WTC11 (cell line): Measurements from ENCODE around the gene ADK. TPM values are rescaled to one million over a fixed set of nuclear protein-coding genes. Genes with fewer than 3 reads are reported as not detected.

Source experiments
- ATAC-seq: fragments of 200-7000 bp; cut with Tn5 transposase; 2 replicates; pipeline ENCODE4 v1.10.0; 2021; ENCODE audit warnings: mild to moderate bottlenecking, moderate library complexity
- CTCF ChIA-PET: fragments of 300-600 bp; sonication (Branson Sonifier 250); formaldehyde crosslinking; loops from one replicate; lab custom pipeline; 2021; ENCODE audit warnings: antibody characterized with exemption; lab: Charles Lee
- POLR2A ChIA-PET: fragments of 350-600 bp; sonication (Branson Sonifier 250); formaldehyde crosslinking; loops from one replicate; lab custom pipeline; 2021; ENCODE audit warnings: antibody characterized with exemption; lab: Charles Lee
- DNase-seq: peaks from one replicate; pipeline ENCODE4 v3.0.0; 2021; ENCODE audit warnings: low spot score
- H3K27ac Mint-ChIP-seq: 2 replicates; pipeline ENCODE4 v1.8.0; 2021; ENCODE audit warnings: mixed read lengths
- H3K27me3 Mint-ChIP-seq: 2 replicates; pipeline ENCODE4 v1.8.0; 2021; ENCODE audit warnings: low read depth, mild to moderate bottlenecking, moderate library complexity, mixed read lengths
- H3K36me3 Mint-ChIP-seq: 2 replicates; pipeline ENCODE4 v1.8.0; 2021; ENCODE audit warnings: mixed read lengths
- H3K4me1 Mint-ChIP-seq: 2 replicates; pipeline ENCODE4 v1.8.0; 2022; ENCODE audit warnings: mixed read lengths
- H3K4me3 Mint-ChIP-seq: 2 replicates; pipeline ENCODE4 v1.8.0; 2021; ENCODE audit warnings: mild to moderate bottlenecking, moderate library complexity, mixed read lengths
- H3K9me3 Mint-ChIP-seq: 2 replicates; pipeline ENCODE4 v1.8.0; 2021; ENCODE audit warnings: mixed read lengths
- CBFB ChIP-seq: sonication (generic); formaldehyde crosslinking; IDR thresholded peaks from 2 replicates; pipeline ENCODE4 v1.8.1; 2022; ENCODE audit warnings: mild to moderate bottlenecking, low read depth, missing genetic modification reagents
- FOXJ3 ChIP-seq: sonication (generic); formaldehyde crosslinking; IDR thresholded peaks from 2 replicates; pipeline ENCODE4 v1.9.0; 2021; ENCODE audit warnings: missing genetic modification reagents, mild to moderate bottlenecking, borderline replicate concordance
- FOXK1 ChIP-seq: sonication (generic); formaldehyde crosslinking; IDR thresholded peaks from 2 replicates; pipeline ENCODE4 v1.8.0; 2022; ENCODE audit warnings: mild to moderate bottlenecking, moderate library complexity, missing genetic modification reagents
- GABPB1 ChIP-seq: sonication (generic); formaldehyde crosslinking; IDR thresholded peaks from 2 replicates; pipeline ENCODE4 v1.8.1; 2023; ENCODE audit warnings: mild to moderate bottlenecking, missing genetic modification reagents
- NR1H2 ChIP-seq: sonication (generic); formaldehyde crosslinking; IDR thresholded peaks from 2 replicates; pipeline ENCODE4 v1.9.0; 2021; ENCODE audit warnings: mild to moderate bottlenecking, moderate library complexity, missing genetic modification reagents
- RORB ChIP-seq: fragments of 250-450 bp; sonication (Bioruptor Pico); IDR thresholded peaks from 2 replicates; pipeline ENCODE4 v1.9.0; 2021; ENCODE audit warnings: mild to moderate bottlenecking
- SOX15 ChIP-seq: fragments of 250-450 bp; sonication (Bioruptor Pico); IDR thresholded peaks from 2 replicates; pipeline ENCODE4 v1.9.0; 2021; ENCODE audit warnings: mild to moderate bottlenecking
- TEAD4 ChIP-seq: sonication (generic); formaldehyde crosslinking; IDR thresholded peaks from 2 replicates; pipeline ENCODE4 v1.8.0; 2022; ENCODE audit warnings: mild to moderate bottlenecking, missing genetic modification reagents
- TP53 ChIP-seq: sonication (generic); formaldehyde crosslinking; IDR thresholded peaks from 2 replicates; pipeline ENCODE4 v1.8.1; 2023; ENCODE audit warnings: mild to moderate bottlenecking, missing genetic modification reagents
- ZNF423 ChIP-seq: fragments of 250-450 bp; sonication (Bioruptor Pico); IDR thresholded peaks from 2 replicates; pipeline ENCODE4 v2.1.2; 2022; ENCODE audit warnings: mild to moderate bottlenecking, moderate library complexity
- total RNA-seq: library from RNA; stranded (reverse); gene quantifications from 3 replicates; pipeline ENCODE4 v1.2.3, GENCODE V29; 2021
- TF ChIP-seq, protein P1 (sequence below): sonication (generic); formaldehyde crosslinking; IDR thresholded peaks from 2 replicates; pipeline ENCODE4 v1.8.0; 2022; ENCODE audit warnings: mild to moderate bottlenecking, missing genetic modification reagents
- TF ChIP-seq, protein P2 (sequence below): fragments of 250-450 bp; sonication (Bioruptor Pico); IDR thresholded peaks from 2 replicates; pipeline ENCODE4 v2.1.2; 2022; ENCODE audit warnings: mild to moderate bottlenecking, moderate library complexity
- TF ChIP-seq, protein P3 (sequence below): sonication (generic); formaldehyde crosslinking; IDR thresholded peaks from 2 replicates; pipeline ENCODE4 v1.8.1; 2023; ENCODE audit warnings: mild to moderate bottlenecking, missing genetic modification reagents, moderate library complexity
- TF ChIP-seq, protein P4 (sequence below): sonication (generic); formaldehyde crosslinking; IDR thresholded peaks from 2 replicates; pipeline ENCODE4 v1.8.1; 2022; ENCODE audit warnings: low read depth, missing genetic modification reagents, borderline replicate concordance
- TF ChIP-seq, protein P5 (sequence below): fragments of 250-450 bp; sonication (Bioruptor Pico); IDR thresholded peaks from 2 replicates; pipeline ENCODE4 v1.9.0; 2021; ENCODE audit warnings: mild to moderate bottlenecking
- TF ChIP-seq, protein P6 (sequence below): fragments of 250-450 bp; sonication (Bioruptor Pico); conservative IDR thresholded peaks from 2 replicates; pipeline ENCODE4 v1.9.0; 2021; ENCODE audit warnings: mild to moderate bottlenecking
- TF ChIP-seq, protein P7 (sequence below): sonication (generic); formaldehyde crosslinking; IDR thresholded peaks from 2 replicates; pipeline ENCODE4 v1.8.1; 2023; ENCODE audit warnings: mild to moderate bottlenecking, moderate library complexity, missing genetic modification reagents

Gene ADK
- total RNA-seq, 1 experiment from 2014 or later = 32.7 TPM

DNA sequence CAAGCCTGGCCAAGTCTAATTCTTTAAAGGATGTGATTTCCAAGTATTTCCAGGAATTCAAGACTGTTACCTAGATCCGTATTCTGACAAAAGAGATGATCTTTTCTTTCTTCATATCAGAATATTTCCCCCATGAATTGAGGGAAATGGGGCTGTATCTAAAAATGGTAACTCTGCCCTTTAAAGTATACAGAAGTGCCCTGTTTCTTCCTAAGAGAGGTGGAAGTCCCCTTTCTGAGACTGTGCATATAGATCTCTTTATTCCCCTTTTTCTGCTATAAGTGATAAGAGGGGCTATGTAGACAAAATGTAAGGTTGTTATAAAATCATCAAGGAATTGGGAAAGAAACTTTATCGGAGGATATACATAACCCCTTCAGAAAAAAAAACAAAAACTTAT lies 388.3 kb downstream of the ADK start:
- no peak for DNase-seq
- peaks cover 22% of the 10 kb centered on the region for H3K4me1 Mint-ChIP-seq
- H3K27me3 Mint-ChIP-seq = no peaks in the 10 kb centered on the region
- no peaks in the 10 kb centered on the region for H3K36me3 Mint-ChIP-seq
- POLR2A ChIA-PET = no interaction called here
- no peak for TF ChIP-seq RORB
- TF ChIP-seq, all 79 proteins: peak for 0
- CTCF ChIA-PET = no interaction called here
- no peak overlapping the region for H3K4me3 Mint-ChIP-seq
- no peak for ATAC-seq
- no peaks in the 10 kb centered on the region for H3K9me3 Mint-ChIP-seq
- no peak overlapping the region; the same call in 1 of the 2 replicates for H3K27ac Mint-ChIP-seq

DNA sequence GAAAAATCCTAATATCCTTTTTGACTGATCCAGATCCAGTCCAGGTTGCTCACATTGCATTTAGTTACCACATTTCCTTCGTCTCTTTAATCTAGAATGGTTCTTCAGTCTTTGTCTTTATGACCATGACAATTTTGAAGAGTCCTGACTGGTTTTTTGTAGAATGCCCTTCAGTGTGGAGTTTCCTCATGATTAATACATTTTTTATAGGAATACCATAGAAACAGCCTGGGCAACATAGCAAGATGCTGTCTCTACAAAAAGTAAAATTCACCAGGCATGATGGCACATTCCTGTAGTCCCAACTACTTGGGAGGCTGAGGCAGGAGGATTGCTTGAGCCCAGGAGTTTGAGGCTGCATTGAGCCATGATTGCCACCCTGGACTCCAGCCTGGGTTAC lies 390.4 kb downstream of the ADK start:
- Mint-ChIP-seq H3K27ac (no peak overlapping the region), H3K4me1 (peaks cover 39% of the 10 kb centered on the region), H3K4me3 (no peak overlapping the region), H3K36me3 (no peaks in the 10 kb centered on the region), H3K27me3 (no peaks in the 10 kb centered on the region)
- ATAC-seq = no peak
- CTCF ChIA-PET = no interaction called here
- TF ChIP-seq, protein P1, sequence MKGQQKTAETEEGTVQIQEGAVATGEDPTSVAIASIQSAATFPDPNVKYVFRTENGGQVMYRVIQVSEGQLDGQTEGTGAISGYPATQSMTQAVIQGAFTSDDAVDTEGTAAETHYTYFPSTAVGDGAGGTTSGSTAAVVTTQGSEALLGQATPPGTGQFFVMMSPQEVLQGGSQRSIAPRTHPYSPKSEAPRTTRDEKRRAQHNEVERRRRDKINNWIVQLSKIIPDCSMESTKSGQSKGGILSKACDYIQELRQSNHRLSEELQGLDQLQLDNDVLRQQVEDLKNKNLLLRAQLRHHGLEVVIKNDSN (CRISPR knock-in tag) = no peak
- TF ChIP-seq, protein P2, sequence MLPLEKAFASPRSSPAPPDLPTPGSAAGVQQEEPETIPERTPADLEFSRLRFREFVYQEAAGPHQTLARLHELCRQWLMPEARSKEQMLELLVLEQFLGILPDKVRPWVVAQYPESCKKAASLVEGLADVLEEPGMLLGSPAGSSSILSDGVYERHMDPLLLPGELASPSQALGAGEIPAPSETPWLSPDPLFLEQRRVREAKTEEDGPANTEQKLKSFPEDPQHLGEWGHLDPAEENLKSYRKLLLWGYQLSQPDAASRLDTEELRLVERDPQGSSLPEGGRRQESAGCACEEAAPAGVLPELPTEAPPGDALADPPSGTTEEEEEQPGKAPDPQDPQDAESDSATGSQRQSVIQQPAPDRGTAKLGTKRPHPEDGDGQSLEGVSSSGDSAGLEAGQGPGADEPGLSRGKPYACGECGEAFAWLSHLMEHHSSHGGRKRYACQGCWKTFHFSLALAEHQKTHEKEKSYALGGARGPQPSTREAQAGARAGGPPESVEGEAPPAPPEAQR (CRISPR knock-in tag) = no peak
- TF ChIP-seq FOXK1 (CRISPR knock-in tag) (no peak), CBFB (CRISPR knock-in tag) (no peak)
- TF ChIP-seq, protein P3, sequence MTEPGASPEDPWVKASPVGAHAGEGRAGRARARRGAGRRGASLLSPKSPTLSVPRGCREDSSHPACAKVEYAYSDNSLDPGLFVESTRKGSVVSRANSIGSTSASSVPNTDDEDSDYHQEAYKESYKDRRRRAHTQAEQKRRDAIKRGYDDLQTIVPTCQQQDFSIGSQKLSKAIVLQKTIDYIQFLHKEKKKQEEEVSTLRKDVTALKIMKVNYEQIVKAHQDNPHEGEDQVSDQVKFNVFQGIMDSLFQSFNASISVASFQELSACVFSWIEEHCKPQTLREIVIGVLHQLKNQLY (CRISPR knock-in tag) = no peak
- TF ChIP-seq, protein P4, sequence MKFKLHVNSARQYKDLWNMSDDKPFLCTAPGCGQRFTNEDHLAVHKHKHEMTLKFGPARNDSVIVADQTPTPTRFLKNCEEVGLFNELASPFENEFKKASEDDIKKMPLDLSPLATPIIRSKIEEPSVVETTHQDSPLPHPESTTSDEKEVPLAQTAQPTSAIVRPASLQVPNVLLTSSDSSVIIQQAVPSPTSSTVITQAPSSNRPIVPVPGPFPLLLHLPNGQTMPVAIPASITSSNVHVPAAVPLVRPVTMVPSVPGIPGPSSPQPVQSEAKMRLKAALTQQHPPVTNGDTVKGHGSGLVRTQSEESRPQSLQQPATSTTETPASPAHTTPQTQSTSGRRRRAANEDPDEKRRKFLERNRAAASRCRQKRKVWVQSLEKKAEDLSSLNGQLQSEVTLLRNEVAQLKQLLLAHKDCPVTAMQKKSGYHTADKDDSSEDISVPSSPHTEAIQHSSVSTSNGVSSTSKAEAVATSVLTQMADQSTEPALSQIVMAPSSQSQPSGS (CRISPR knock-in tag) = no peak
- TF ChIP-seq, protein P5, sequence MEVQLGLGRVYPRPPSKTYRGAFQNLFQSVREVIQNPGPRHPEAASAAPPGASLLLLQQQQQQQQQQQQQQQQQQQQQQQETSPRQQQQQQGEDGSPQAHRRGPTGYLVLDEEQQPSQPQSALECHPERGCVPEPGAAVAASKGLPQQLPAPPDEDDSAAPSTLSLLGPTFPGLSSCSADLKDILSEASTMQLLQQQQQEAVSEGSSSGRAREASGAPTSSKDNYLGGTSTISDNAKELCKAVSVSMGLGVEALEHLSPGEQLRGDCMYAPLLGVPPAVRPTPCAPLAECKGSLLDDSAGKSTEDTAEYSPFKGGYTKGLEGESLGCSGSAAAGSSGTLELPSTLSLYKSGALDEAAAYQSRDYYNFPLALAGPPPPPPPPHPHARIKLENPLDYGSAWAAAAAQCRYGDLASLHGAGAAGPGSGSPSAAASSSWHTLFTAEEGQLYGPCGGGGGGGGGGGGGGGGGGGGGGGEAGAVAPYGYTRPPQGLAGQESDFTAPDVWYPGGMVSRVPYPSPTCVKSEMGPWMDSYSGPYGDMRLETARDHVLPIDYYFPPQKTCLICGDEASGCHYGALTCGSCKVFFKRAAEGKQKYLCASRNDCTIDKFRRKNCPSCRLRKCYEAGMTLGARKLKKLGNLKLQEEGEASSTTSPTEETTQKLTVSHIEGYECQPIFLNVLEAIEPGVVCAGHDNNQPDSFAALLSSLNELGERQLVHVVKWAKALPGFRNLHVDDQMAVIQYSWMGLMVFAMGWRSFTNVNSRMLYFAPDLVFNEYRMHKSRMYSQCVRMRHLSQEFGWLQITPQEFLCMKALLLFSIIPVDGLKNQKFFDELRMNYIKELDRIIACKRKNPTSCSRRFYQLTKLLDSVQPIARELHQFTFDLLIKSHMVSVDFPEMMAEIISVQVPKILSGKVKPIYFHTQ (CRISPR knock-in tag) = no peak
- TF ChIP-seq, all 79 proteins: peak for 0
- no peak for DNase-seq
- POLR2A ChIA-PET = no interaction called here
- no peaks in the 10 kb centered on the region for H3K9me3 Mint-ChIP-seq

DNA sequence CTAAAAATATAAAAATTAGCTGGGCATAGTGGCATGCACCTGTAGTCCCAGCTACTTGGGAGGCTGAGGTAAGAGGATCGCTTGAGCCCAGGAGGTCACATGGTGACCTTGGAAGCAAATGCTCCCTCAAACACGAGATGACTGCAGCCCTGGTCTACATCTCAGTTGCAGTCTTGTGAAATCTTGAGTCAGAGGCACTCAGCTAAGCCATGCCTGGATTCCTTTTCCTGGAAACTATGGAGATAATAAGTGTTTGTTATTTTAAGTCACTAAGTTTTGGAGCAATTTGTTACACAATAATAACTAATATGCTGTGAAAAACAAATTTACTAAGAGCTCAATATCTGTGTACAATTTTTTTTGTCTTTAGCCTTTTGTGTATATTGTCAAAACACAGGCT lies 391.1 kb downstream of the ADK start:
- ATAC-seq = no peak
- TF ChIP-seq TP53 (CRISPR knock-in tag) (no peak), NR1H2 (CRISPR knock-in tag) (no peak), GABPB1 (CRISPR knock-in tag) (no peak), FOXJ3 (CRISPR knock-in tag) (no peak)
- Mint-ChIP-seq H3K9me3 (0 out of 2 replicates have a peak, but pooled peaks cover 2% of the 10 kb centered on the region), H3K27me3 (no peaks in the 10 kb centered on the region), H3K4me3 (no peak overlapping the region), H3K4me1 (peaks cover 33% of the 10 kb centered on the region), H3K27ac (no peak overlapping the region; the same call in 1 of the 2 replicates), H3K36me3 (no peaks in the 10 kb centered on the region)
- ChIA-PET CTCF (no interaction called here), POLR2A (no interaction called here)
- no peak for DNase-seq

DNA sequence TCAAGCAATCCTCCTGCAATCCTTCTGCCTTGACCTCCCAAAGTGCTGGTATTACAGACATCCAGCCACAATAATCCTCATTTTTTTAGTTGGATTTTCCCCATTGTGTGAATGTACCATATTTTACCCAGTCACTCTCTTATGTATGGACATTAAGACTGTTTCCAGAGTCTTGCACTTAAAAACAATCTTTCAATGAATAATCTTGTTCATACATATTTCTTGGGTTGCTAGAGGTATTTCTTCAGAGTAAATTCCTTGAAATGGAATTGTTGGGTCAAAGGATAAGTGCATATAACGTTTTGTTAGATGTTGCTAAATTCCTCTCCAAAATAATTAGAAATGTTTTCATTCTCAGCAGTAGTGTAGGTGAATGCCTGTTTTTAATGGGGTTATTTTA lies 392.3 kb downstream of the ADK start:
- H3K36me3 Mint-ChIP-seq = no peaks in the 10 kb centered on the region
- H3K9me3 Mint-ChIP-seq = 0 out of 2 replicates have a peak, but pooled peaks cover 3% of the 10 kb centered on the region
- POLR2A ChIA-PET = no interaction called here
- H3K27me3 Mint-ChIP-seq = no peaks in the 10 kb centered on the region
- CTCF ChIA-PET = no interaction called here
- DNase-seq (no peak), ATAC-seq (no peak)
- H3K27ac Mint-ChIP-seq = peak overlapping the region; percentile 58
- peaks cover 32% of the 10 kb centered on the region for H3K4me1 Mint-ChIP-seq
- H3K4me3 Mint-ChIP-seq = no peak overlapping the region
- TF ChIP-seq SOX15 (CRISPR knock-in tag) = no peak
- TF ChIP-seq, protein P6, sequence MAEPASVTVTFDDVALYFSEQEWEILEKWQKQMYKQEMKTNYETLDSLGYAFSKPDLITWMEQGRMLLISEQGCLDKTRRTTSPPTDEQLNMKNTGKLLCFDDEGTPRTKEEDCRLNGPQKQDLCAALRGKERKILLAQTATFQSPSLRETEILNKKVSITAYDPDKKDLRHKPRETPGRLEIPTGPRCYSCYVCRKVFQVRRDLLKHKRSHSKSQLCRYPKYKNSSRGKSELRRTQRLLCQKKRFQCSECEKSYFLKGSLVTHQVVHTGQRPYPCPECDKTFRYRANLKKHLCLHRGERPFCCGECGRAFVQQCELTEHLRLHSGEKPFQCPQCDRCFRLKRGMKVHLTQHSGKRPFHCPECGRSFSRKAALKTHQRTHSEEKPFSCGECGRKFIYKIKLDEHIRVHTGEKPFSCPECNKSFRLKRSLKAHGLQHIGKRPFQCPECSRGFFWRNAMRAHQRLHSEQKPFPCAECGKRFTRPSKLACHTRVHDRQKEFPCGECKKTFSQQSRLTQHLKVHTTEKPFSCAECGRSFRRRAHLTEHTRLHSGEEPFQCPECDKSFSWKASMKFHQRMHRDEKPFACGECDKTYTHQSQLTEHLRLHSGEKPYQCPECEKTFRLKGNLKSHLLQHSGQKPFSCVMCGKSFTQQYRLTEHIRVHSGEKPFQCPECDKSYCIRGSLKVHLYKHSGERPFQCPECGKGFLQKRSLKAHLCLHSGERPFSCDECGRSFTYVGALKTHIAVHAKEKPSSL (CRISPR knock-in tag) = no peak
- no peak for TF ChIP-seq ZNF423 (CRISPR knock-in tag)
- no peak for TF ChIP-seq TEAD4 (CRISPR knock-in tag)
- TF ChIP-seq, protein P7, sequence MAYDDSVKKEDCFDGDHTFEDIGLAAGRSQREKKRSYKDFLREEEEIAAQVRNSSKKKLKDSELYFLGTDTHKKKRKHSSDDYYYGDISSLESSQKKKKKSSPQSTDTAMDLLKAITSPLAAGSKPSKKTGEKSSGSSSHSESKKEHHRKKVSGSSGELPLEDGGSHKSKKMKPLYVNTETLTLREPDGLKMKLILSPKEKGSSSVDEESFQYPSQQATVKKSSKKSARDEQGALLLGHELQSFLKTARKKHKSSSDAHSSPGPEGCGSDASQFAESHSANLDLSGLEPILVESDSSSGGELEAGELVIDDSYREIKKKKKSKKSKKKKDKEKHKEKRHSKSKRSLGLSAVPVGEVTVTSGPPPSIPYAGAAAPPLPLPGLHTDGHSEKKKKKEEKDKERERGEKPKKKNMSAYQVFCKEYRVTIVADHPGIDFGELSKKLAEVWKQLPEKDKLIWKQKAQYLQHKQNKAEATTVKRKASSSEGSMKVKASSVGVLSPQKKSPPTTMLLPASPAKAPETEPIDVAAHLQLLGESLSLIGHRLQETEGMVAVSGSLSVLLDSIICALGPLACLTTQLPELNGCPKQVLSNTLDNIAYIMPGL = no peak
